Peyer's patch (tissue), 4 donors: ENCODE measurements around the gene TNFRSF14. TPM values are rescaled to one million over a fixed set of nuclear protein-coding genes. Genes with fewer than 3 reads are reported as not detected.

Experiments used
- DNase-seq, 3 donors: peaks; one replicate each; pipeline ENCODE4 v3.0.0-alpha.2; 2017 to 2019
- H3K27ac ChIP-seq, 4 donors: fragments of 200-600 bp; sonication (generic); one replicate each; pipeline ENCODE4 v1.5.1; 2016 to 2019
- H3K27me3 ChIP-seq, 2 donors: fragments of 200-600 bp; sonication (generic); one replicate each; pipeline ENCODE4 v1.5.1; 2019
- H3K36me3 ChIP-seq, 3 donors: fragments of 200-600 bp; sonication (generic); one replicate each; pipeline ENCODE4 v1.5.1; 2016 to 2019
- H3K4me1 ChIP-seq, 4 donors: fragments of 200-600 bp; sonication (generic); one replicate each; pipeline ENCODE4 v1.5.1; 2016 to 2019
- H3K4me3 ChIP-seq, 4 donors: fragments of 200-600 bp; sonication (generic); 1 replicate in 3 of 4; 2 replicates in 1 of 4; pipeline ENCODE4 v1.5.1; 2016 to 2019; ENCODE audit warnings: mild to moderate bottlenecking in 1 of 4
- H3K9me3 ChIP-seq, 4 donors: fragments of 200-600 bp; sonication (generic); one replicate each; pipeline ENCODE4 v1.5.1; 2016 to 2019; ENCODE audit warnings: mild to moderate bottlenecking in 1 of 4
- POLR2A ChIP-seq, 2 donors: fragments of 450-650 bp; IDR thresholded peaks; one replicate each; pipeline ENCODE4 v1.5.1; 2017; ENCODE audit warnings: antibody characterized with exemption in 2 of 2, mild to moderate bottlenecking in 2 of 2, moderate library complexity in 2 of 2
- total RNA-seq, 4 donors: library from RNA; depleted of rRNA; stranded (reverse); fragments of >200 nt; gene quantifications; one replicate each; pipeline ENCODE4 v1.1.0, GENCODE V29; 2016
- TF ChIP-seq, protein P1 (sequence below), 6 experiments: fragments of 450-650 bp in 4 of 6; fragments of 200-600 bp in 2 of 6; sonication (generic) in 1 of 6; IDR thresholded peaks; one replicate each; pipeline ENCODE4 v1.5.1; 2017 to 2019; ENCODE audit warnings: antibody characterized with exemption in 6 of 6, mild to moderate bottlenecking in 3 of 6, moderate library complexity in 1 of 6

TNFRSF14 gene
- total RNA-seq, 4 donors from 2014 or later, result 231 to 532 (median 316) TPM

DNA sequence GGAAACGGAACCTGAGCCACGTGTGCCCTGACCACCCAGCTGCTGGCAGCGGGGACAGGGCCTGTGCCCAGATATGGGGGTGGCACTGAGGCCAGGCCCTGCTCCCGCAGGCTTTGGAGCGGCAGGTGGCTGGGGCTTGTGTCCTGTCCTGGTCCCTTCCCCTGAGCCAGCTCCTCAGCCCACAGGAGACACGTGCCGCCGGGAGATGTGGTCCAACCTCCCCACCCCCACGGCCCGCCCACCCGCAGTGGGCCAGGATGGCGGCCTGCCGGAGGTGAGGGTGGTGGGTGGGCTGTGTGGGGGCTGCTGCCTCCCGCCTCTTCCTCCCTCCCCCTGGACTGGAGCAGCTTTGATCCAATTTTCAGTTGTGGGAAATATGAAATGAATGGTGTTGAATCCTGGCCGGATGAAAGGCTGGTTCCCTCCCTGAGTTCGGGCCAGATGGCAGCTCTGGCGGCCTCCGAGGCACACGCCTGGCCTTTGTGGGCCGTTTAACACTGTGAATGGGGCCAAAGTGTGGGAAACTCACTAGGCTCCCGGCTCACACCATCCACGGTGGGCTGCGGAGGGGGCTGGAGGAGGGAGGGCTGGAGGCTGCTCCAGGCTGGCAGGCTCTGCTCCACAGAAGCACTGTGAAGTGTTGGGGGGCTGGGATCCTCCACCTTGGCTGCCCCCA is 23.5 kb upstream of the TNFRSF14 start:
- no peak for DNase-seq
- peaks cover 0 to 17% of the 10 kb centered on the region in 2 donors for H3K27me3 ChIP-seq

DNA sequence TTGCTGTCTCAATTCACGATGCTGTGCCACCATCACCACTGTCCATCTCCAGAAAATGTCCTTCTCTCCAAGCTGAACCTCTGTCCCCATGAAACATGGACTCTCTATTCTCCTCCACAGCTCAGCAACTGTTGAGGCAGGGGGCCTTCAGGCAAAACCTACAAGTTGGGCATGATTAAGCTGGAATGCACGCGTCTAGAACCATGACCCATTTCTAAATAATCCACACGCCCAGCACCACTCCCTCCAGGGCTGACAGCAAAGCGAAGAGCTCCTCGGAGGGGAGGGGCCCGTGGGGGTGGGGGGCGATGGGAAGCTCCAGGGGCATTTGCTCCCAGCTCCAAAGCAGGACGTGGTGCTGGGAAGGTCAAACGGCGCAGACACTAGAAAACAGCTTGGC is 22.8 kb upstream of the TNFRSF14 start:
- H3K4me1 ChIP-seq, result peaks cover 0 to 41% (median 16%) of the 10 kb centered on the region in 4 donors
- H3K9me3 ChIP-seq, result no peaks in the 10 kb centered on the region
- H3K4me3 ChIP-seq, result no peak overlapping the region
- no peaks in the 10 kb centered on the region for H3K36me3 ChIP-seq
- TF ChIP-seq, protein P1, sequence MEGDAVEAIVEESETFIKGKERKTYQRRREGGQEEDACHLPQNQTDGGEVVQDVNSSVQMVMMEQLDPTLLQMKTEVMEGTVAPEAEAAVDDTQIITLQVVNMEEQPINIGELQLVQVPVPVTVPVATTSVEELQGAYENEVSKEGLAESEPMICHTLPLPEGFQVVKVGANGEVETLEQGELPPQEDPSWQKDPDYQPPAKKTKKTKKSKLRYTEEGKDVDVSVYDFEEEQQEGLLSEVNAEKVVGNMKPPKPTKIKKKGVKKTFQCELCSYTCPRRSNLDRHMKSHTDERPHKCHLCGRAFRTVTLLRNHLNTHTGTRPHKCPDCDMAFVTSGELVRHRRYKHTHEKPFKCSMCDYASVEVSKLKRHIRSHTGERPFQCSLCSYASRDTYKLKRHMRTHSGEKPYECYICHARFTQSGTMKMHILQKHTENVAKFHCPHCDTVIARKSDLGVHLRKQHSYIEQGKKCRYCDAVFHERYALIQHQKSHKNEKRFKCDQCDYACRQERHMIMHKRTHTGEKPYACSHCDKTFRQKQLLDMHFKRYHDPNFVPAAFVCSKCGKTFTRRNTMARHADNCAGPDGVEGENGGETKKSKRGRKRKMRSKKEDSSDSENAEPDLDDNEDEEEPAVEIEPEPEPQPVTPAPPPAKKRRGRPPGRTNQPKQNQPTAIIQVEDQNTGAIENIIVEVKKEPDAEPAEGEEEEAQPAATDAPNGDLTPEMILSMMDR (IDR thresholded peaks at IDR 0.05), result no peak
- TF ChIP-seq POLR2A (IDR thresholded peaks at IDR 0.05), result no peak
- no peak for DNase-seq
- H3K27me3 ChIP-seq, result peaks cover 0 to 17% of the 10 kb centered on the region in 2 donors
- no peak overlapping the region for H3K27ac ChIP-seq

More for the DNA sequence above, 23.5 kb upstream of the TNFRSF14 start:
- TF ChIP-seq, protein P1 (IDR thresholded peaks at IDR 0.05), result no peak
- TF ChIP-seq POLR2A (IDR thresholded peaks at IDR 0.05), result no peak
- Histone ChIP-seq H3K9me3 (no peaks in the 10 kb centered on the region), H3K4me3 (no peak overlapping the region), H3K36me3 (no peaks in the 10 kb centered on the region), H3K27ac (no peak overlapping the region), H3K4me1 (peaks cover 0 to 44% (median 16%) of the 10 kb centered on the region in 4 donors)

DNA sequence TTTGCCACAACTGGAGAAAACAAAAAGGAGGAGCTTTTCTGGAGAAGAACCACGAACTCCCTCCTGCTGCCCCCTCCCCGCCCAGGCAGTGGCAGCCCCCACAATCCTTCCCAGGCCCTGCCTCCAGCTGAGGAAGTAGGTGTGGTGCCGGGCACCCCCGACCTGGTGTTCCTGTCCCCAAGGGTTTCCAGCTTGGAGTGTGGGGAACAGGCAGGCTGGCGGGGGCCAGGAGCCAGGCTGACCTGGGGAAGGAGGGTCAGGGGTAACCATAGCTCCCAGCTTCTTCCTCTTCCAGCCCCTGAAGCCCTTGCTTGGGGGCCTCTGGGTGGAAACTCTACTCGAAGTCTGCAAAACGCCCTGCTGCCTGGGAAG is 21.9 kb upstream of the TNFRSF14 start:
- DNase-seq, result no peak
- H3K4me3 ChIP-seq, result no peak overlapping the region
- H3K27ac ChIP-seq, result no peak overlapping the region
- H3K9me3 ChIP-seq, result no peaks in the 10 kb centered on the region
- TF ChIP-seq POLR2A (IDR thresholded peaks at IDR 0.05), result no peak
- TF ChIP-seq, protein P1 (IDR thresholded peaks at IDR 0.05), result no peak
- no peaks in the 10 kb centered on the region for H3K36me3 ChIP-seq
- H3K4me1 ChIP-seq, result peaks cover 0 to 33% (median 13%) of the 10 kb centered on the region in 4 donors
- H3K27me3 ChIP-seq, result peaks cover 0 to 17% of the 10 kb centered on the region in 2 donors

DNA sequence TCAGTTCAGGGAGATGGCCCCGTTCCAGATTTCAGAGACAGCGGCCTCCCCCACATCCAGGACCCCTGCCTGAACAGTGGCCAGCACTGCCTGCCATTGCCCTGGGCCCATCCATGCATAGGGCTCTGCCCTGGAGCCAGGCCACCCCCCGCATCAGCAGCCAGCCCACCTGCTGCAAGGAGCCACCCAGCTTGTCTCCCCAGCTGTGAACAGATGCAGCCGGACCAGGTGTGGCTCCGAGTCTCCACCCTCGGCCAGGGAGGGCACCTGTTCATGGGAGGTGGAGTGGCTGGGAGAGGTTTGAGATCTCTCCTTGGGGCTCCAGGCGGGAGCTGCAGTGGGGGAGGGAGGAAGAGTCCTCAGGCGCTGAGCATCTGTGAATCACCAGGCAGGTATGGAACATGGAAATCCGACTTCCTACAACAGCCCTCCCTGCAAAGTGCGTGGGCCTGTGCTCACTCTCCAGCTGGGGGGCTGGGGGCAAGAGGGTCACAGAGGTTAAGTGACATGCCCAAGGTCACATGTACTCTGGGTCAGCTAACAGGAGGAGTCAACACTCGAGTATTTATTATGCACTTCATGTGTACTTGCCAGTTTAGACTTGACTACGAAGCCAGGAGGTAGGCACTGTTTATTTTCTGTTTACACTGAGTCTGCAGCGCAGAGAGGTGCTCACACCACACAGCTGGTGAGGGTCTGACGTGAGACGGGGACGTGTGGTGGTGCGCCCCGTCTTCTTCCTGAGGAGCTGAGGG is 21.3 kb upstream of the TNFRSF14 start:
- H3K27me3 ChIP-seq, result peaks cover 0 to 17% of the 10 kb centered on the region in 2 donors
- no peaks in the 10 kb centered on the region for H3K9me3 ChIP-seq
- peak in 1 of 3 donors; percentile 69 for DNase-seq
- TF ChIP-seq, protein P1 (IDR thresholded peaks at IDR 0.05), result no peak
- TF ChIP-seq POLR2A (IDR thresholded peaks at IDR 0.05), result no peak
- H3K36me3 ChIP-seq, result no peaks in the 10 kb centered on the region
- H3K4me3 ChIP-seq, result no peak overlapping the region
- H3K4me1 ChIP-seq, result peaks cover 0 to 27% (median 10%) of the 10 kb centered on the region in 4 donors
- H3K27ac ChIP-seq, result no peak overlapping the region

DNA sequence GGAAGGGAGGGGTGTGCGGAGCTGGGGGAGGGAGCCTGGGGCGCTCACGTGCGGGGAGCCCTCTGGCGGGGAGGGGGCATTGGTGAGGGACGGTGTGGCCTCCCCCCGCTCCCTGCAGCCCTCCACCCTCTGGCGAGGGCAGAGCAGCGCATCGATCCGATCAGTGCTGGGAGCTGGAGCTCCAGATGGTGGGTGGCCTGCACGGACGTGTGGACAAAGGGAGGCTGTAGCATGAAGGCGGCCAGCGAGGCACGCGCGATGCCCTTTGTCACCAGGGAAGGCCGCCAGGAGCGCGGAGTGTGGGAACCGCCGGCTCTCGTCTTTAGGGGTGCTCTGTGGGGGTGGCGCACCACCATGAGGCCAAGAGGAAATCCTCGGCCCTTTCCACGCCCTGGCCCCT is 20.7 kb upstream of the TNFRSF14 start:
- no peak for DNase-seq
- H3K4me3 ChIP-seq, result no peak overlapping the region
- H3K27ac ChIP-seq, result no peak overlapping the region
- no peaks in the 10 kb centered on the region for H3K9me3 ChIP-seq
- H3K4me1 ChIP-seq, result peaks cover 0 to 23% (median 7%) of the 10 kb centered on the region in 4 donors
- no peaks in the 10 kb centered on the region for H3K36me3 ChIP-seq
- TF ChIP-seq, protein P1 (IDR thresholded peaks at IDR 0.05), result no peak
- no peak for TF ChIP-seq POLR2A (IDR thresholded peaks at IDR 0.05)
- peaks cover 0 to 17% of the 10 kb centered on the region in 2 donors for H3K27me3 ChIP-seq
